Activated CD4-positive, alpha-beta T cell treated with anti-CD3 and anti-CD28 coated beads, Interleukin-2, amount 50 U/mL, for 24 hours (primary cell): ENCODE results near the gene KCNT1.

Experiments
- DNase-seq, 2 donors: peaks; one replicate each; pipeline ENCODE4 v3.0.0-alpha.2; 2020; ENCODE audit warnings: low read depth in 1 of 2, low spot score in 1 of 2

Gene KCNT1

DNA sequence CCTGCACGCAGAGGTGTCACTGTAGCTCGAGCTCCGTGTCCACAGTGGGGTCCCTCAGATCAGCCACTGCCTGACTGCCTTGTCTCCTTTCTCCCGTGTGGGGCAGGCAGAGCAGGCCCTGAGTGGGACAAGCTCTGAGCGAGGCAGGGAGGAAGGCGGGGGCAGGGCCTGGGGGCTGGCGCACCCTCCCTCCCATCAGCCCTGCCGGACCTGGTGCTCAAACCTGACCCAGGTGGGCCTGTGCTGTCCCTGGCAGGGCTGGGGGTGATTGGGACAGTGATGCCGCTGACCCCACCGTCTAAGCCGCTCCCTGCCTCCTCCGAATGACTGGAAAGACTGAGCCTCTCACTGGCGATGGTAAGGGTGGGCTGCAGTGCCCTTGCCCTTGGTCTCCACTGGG is 60.9 kb downstream of the KCNT1 start:
- DNase-seq = no peak

DNA sequence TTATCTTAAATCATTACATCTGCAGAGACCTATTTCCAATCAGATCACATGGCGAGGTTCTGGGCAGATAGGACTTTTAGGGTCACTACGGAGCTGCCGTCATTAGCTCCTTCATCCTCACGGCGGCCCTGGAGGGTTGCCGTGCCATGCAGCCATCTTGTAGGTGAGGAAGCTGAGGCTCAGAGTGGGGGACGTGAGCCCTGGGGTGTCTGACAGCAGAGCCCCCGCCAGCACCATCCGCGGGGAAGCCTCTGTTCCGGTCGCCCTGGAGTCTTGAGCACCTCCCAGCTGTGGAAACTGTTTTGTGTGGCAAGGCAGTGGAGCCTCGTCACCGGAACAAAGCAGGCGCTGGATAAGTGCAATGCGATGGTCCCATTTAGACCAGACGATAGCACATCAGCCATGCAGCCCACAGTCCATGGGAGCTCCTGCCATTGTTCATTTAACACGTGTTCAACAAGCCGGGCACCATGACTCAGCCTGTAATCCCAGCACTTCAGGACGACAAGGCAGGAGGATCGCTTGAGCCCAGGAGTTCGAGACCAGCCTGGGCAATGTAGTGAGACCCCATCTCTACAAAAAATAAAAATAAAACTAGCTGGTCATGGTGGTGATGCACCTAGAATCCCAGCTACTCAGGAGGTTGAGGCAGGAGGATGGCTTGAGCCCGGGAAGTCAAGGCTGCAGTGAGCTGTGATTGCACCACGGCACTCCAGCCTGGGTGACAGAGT is 61.9 kb downstream of the KCNT1 start:
- DNase-seq = no peak

DNA sequence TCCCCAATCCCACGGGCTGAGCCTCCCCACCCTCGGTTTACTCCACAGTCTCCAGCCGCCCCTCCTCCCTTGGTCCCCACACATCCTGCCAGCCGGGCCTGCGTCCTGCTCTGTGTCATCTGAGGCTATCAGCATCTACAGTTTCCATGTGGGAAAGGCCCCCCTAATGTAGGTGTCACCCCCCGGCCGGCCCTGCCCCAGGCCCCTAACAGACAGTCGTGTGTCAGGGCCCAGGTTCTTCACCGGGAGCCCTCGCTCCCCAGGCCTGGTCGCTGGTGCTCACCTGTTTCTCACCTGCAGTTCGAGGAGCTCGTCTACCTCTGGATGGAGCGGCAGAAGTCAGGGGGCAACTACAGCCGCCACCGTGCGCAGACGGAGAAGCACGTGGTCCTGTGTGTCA is 62.7 kb downstream of the KCNT1 start:
- no peak for DNase-seq

DNA sequence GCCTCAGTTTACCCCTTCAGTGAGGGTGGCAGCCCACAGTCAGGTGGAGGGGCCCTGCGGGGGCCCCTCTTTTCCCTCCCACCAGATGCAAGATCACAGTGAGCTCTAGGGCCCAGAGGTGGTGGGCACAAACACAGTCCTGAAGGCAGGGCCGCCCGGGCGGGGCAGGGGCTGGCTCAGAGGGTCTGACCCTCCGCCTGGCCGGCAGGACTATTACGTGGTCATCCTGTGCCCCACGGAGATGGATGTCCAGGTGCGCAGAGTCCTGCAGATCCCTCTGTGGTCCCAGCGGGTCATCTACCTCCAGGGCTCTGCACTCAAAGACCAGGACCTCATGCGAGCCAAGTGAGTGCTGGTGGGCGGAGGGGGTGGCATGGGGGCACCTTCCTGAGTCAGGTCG is 63.4 kb downstream of the KCNT1 start:
- no peak for DNase-seq

DNA sequence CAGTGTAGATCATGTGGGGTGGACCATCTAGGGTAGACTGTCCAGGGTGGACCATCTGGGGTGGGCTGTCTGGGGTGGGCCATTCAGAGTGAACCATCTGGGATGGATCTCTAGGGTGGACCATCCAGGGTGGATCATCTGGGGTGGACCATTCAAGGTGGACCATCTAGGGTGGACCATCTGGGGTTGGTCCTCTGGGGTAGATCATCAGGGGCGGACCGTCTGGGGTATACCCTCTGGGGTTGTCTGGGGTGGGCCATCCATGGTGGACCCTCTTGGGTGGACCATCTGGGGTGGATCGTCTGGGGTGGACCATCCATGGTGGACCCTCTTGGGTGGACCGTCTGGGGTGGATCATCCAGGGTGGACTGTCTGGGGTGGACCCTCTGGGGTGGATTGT is 64.3 kb downstream of the KCNT1 start:
- no peak for DNase-seq

DNA sequence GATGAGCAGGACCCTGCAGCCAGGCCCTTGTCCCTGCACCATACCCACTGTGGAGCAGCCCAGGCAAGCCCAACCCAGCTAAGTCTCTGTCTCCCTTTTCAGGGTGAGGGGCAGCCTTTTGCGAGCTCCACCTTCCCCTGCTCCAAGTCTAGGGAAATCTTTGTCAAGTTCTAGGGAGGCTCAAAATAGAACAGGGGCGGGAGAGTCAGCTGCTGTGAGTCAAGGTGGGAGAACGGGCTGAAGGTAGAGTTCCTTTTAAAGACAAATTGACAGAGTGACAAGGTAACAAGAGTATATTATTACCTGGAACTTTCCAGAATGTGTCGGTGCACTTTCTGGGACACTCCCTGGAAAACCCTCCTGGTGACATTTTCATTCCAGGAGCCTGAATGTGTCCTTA is 64.7 kb downstream of the KCNT1 start:
- no peak for DNase-seq

DNA sequence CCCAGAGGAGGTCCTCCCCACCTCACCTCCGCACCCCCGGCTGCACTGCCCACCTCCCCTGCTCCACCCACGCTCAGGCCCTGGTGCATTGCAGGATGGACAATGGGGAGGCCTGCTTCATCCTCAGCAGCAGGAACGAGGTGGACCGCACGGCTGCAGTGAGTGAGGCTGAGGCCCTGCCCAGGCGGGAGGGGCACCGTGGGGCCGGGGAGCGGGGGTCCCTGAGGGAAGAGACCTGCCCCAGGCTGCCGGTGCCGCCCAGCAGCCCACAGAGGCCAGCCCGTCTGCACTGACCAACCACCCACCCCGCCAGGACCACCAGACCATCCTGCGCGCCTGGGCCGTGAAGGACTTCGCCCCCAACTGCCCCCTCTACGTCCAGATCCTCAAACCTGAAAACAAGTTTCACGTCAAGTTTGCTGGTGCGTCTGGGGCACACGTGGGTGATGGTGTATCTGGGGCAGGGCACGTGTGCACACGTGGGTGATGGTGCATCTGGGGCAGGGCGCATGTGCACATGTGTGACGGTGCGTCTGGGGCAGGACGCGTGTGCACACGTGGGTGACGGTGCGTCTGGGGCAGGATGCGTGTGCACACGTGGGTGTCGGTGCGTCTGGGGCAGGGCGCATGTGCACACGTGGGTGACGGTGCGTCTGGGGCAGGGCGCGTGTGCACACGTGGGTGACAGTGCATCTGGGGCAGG is 66.7 kb downstream of the KCNT1 start:
- no peak for DNase-seq

DNA sequence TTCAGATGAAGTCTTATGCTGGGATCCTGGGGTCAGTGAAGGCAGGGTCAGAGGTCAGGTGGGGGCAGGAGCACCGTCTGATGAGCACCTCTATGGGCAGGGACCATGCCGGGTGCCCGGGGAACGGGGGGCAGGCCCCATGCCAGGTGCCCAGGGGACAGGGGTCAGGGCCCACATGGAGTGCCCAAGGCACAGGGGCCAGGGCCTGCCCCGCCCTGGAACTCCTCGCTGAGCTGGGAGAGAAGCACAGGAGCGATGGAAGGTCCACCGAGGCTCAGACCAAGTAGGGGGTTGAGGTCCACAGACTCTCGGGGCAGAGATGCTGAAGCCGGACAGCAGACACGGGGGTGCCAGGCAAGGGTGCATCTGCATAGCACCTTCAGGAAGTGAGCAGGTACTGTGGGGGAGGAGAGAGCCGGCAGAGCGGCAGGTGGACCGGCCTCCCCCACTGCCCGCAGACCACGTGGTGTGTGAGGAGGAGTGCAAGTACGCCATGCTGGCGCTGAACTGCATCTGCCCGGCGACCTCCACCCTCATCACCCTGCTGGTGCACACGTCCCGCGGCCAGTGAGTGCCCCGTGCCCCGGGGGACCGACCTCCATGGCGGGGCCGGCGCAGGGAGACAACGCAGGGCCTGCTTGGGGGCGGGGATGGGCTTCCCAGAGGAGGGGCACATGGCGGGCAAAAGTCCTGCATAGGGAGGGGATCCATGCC is 67.7 kb downstream of the KCNT1 start:
- DNase-seq = no peak

DNA sequence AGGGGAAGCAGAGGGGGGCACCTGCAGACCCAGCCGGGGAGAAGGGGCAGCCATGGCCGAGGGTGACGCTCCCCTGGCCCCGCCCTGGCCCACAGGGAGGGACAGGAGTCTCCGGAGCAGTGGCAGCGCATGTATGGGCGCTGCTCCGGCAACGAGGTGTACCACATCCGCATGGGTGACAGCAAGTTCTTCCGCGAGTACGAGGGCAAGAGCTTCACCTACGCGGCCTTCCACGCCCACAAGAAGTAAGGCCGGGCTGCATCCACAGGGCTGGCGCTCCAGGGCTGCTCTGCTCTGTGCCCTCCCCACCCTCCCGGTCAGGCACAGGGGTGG is 68.2 kb downstream of the KCNT1 start:
- DNase-seq = no peak

DNA sequence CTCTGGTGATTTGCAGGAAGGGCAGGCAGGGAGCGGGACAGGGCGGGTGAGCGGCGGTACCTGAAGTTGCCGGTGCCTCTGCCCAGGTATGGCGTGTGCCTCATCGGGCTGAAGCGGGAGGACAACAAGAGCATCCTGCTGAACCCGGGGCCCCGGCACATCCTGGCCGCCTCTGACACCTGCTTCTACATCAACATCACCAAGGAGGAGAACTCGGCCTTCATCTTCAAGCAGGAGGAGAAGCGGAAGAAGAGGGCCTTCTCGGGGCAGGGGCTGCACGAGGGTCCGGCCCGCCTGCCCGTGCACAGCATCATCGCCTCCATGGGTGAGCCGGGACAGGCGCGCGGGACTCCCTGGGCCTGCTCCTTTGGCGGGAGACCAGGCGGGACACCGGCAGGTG is 68.8 kb downstream of the KCNT1 start:
- no peak for DNase-seq

DNA sequence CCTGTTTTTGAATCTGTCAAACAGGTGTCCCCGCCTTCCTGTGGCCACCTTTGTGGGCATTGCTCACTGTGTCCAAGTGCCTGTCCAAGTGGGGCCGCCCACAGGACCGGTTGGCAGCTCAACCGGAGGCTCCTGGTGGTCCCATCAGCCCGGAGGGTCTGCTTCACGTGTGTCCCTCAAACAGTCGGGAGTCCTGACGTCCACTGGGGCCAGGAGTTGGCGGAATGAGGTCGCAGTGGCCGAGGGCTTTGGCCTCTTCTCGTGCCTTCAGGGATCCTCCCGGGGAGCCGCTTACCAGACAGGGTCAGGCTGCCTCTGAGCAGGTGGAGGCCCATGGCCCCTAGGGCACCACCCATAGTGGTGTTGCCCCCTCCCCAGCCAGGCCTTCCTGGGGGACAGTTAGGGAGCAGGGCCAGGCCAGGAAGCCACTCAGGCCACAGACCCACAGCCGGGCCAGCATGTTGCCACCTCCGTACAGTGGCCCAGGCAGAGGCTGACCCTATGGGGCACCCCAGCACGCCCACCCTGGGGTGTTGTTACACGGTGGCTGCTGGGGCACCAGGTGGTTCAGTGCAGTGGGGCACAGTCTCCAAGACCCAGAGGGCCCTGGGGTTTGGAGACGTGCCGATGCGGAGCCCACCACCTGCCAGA is 69.5 kb downstream of the KCNT1 start:
- no peak for DNase-seq

DNA sequence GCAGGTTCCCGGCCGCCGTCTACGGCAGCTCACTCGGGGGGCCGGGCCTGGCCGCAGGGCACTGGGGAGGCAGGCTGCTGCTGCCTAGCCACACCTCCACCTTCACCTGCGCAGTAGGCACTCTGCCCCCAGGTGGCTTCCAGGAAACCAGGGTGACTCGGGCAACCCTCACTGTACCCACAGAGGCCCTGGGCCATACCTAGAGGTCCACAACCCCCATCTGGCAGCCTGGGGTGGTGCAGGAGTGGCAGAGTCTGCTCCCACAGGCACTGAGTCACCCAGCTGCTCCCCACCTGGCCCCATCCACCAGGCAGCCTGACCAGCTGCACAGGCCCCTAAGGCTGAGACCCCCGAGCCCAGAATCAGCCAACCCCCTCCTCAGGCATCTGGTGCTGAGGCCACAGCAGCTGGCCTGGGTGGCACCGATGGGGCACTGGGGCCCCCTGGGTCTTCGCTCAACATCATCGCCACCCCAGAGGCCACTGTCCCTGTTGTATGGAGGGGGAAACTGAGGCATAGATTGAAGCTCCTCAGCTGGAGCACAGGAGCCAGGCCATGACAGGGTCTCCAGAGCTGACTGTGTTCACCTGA is 70.2 kb downstream of the KCNT1 start:
- DNase-seq = no peak

DNA sequence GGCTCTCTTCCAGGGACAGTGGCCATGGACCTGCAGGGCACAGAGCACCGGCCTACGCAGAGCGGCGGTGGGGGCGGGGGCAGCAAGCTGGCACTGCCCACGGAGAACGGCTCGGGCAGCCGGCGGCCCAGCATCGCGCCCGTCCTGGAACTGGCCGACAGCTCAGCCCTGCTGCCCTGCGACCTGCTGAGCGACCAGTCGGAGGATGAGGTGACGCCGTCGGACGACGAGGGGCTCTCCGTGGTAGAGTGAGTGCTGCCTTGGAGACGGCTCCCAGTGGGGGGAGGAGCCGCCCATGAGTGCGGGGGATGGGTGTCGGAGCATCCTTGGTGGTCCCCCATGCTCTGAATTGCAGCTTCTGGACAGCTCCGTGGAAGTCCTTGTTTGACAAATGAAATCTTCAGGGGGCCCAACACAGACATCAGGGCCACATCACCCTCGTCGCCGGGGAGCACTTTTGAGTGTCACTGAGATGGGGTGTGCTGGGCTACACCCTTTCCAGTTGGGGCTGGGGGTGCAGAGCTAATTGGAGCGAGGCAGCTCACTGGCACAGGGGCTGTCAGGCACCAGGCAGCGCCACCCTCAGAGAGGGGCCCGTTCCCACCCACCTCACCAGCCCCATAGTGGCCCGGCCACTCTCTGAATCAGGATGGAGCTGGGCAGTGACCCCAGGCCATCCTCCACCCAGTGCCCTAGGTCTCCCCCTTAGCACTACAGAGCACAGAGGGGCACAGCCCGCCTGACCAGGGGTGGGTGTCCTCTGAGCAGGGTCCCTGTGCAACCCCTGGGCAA is 70.9 kb downstream of the KCNT1 start:
- DNase-seq = no peak

DNA sequence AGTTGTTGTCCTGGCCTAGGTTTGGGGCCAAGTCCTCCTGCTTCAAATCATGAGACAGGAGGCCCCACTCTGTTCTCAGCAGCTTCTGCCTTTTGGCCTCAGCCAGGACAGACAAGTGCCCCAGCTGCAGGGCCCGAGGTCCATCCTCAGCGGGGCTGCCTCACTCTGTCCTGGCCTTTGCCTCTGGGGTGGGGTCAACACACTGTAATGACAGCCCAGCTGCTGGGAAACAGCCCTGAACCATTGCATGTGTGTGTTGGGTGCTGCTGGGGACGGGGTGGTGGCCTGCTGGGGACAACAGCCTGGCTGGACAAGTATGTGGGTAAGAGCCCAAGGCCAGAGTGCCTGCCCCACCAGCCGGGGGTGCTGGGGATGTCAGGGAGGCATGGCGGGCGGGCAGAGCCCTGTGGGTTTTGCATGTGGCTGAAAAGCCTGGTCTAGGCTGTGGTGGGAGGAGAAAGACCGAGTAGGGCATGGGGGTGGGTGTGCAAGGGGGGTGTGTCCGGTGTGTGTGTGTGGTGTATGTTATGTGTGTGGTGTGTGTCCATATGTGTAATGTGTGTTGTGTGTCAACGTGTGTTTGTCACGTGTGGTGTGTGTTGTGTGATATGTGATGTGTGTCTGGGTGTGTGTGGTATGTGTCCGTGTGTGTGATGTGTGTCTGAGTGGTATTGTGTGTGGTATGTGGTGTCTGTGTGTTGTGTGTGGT is 71.7 kb downstream of the KCNT1 start:
- DNase-seq = no peak

DNA sequence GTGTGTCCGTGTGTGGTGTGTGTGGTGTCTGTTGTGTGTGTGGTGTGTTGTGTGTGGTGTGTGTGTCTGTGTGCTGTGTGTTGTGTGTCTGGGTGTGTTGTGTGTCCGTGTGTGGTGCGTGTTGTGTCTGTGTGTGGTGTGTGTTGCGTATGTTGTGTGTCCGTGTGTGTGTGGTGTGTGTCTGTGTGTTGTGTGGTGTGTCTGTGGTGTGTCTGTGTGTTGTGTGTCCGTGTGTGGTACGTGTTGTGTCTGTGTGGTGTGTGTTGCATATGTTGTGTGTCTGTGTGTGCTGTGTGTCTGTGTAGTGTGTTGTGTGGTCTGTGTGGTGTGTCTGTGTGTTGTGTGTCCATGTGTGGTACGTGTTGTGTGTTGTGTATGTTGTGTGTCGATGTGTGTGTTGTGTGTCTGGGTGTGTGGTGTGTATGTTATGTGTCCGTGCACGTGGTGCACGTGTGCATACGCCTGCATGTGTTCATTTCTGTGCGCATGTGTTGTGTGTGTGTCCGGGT is 72.3 kb downstream of the KCNT1 start:
- DNase-seq = no peak

DNA sequence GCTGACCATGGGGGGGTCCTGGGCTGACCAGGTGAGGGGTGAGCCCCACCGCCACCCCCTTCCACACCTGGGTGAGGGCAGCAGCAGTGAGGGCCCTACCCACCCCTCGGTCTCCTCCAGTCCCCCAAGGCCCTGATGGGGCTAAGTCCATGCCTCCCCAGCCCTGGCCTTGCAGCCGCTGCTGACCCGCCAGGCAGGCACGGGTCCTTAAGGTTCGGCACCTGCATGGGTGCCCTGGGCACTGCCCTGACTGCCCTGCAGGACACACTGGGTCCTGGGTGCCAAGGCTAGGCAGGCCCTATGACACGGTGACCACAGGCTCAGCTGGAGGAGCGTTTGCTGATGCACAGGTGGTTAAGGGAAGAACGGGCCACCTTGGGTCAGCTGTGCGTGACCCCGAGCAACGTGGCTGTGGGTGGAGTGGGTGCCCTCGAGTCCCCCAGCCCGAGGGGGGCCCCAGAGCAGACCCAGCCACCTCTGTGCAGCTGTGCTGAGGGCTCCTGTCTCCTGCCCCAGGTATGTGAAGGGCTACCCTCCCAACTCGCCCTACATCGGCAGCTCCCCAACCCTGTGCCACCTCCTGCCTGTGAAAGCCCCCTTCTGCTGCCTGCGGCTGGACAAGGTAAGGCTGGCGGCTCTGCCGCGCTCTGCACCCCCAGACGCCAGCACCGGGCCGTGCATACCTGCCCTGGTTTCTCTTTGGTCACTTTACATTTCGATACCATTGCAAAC is 73.0 kb downstream of the KCNT1 start:
- no peak for DNase-seq

DNA sequence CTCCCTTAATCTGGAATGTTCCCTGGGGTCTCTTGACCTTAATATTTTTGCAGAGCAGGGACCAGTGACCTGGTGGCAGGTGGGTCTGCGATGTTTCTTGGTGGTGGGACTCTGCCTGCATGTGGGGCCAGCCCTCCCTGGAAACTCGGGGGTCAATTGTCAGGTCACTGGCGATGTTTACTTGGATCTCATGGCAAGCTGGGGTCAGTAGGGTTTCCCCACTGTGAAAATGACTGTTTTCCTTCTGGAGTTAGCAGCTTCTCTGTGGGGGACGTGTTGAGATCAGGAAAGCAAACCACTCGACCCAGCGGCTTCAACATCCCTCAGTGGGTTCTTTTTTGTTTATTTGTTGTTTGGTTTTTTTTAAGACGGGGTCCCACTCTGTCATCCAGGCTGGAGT is 73.9 kb downstream of the KCNT1 start:
- no peak for DNase-seq

DNA sequence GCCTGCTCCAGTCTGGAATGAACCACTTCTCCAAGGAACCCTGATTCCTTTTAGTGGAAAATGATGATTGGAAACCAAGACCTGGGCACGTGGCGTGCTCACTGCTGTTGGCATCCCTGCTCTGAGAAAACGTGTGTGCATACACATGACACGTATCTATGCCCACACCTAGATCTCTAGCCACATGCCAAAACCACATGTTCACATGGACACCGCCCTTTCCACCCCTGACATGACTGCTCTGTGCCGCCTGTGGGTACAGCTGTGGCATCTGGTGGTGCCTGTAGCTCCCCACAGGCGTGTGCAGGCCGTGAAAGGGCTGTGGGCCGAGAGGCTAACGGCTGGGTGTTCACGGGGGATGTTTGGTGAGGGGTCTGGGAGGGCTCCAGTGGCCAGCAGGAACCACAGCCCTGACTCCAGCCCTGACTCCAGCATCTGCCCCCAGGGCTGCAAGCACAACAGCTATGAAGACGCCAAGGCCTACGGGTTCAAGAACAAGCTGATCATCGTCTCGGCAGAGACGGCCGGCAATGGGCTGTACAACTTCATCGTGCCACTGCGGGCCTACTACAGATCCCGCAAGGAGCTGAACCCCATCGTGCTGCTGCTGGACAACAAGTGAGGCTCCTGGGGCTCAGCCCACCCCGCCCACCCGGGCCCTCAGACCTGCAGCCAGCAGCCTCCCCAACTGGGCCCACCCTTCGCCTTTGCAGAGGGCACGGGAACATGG is 75.1 kb downstream of the KCNT1 start:
- no peak for DNase-seq
